Fibroblast of skin of right quadriceps (primary cell): ENCODE measurements around the gene PRAMEF18.
"Not testable (repeated sequence)": the region's sequence is repeated elsewhere in the genome, so short reads cannot be mapped to it uniquely, and the experiment has no call there.

Source experiments
- DNase-seq: peaks from one replicate; pipeline ENCODE4 v3.0.0-alpha.2; 2013

Gene PRAMEF18

GRCh38 chr1:13225675-13226204 lies at the start of gene PRAMEF18:
Gene PRAMEF18 (minus strand): TSS chr1:13226154. CDS start chr1:13226106, 48 bp downstream.
- DNase-seq: not testable (repeated sequence)

- DNase-seq: not testable (repeated sequence)
These were observed 39.2 kb upstream of the PRAMEF18 start for GRCh38 chr1:13265124-13265523.

GRCh38 chr1:13253898-13254297 lies 27.9 kb upstream of the PRAMEF18 start, which contains the start of gene PRAMEF5:
Gene PRAMEF5 (plus strand): TSS chr1:13254198. CDS start chr1:13259269, 5,071 bp downstream.
- not testable (repeated sequence) for DNase-seq

- DNase-seq: not testable (repeated sequence)
These were observed 21.2 kb upstream of the PRAMEF18 start for GRCh38 chr1:13247122-13247521.

- not testable (repeated sequence) for DNase-seq
These were observed 20.6 kb upstream of the PRAMEF18 start for GRCh38 chr1:13246554-13246871.

- DNase-seq: not testable (repeated sequence)
These were observed 20.0 kb upstream of the PRAMEF18 start for GRCh38 chr1:13245841-13246553.

- DNase-seq: not testable (repeated sequence)
These were observed 17.7 kb upstream of the PRAMEF18 start for GRCh38 chr1:13243536-13244263.

GRCh38 chr1:13239633-13240032 lies 13.7 kb upstream of the PRAMEF18 start:
- DNase-seq: not testable (repeated sequence)

GRCh38 chr1:13237572-13237971 lies 11.6 kb upstream of the PRAMEF18 start:
- not testable (repeated sequence) for DNase-seq

- not testable (repeated sequence) for DNase-seq
These were observed 8.1 kb upstream of the PRAMEF18 start for GRCh38 chr1:13234057-13234456.

- DNase-seq: not testable (repeated sequence)
These were observed 6.1 kb upstream of the PRAMEF18 start for GRCh38 chr1:13232056-13232455.

- DNase-seq: not testable (repeated sequence)
These were observed 5.3 kb upstream of the PRAMEF18 start for GRCh38 chr1:13231061-13231750.

GRCh38 chr1:13230601-13231000 lies 4.6 kb upstream of the PRAMEF18 start:
- not testable (repeated sequence) for DNase-seq

GRCh38 chr1:13230096-13230495 lies 4.1 kb upstream of the PRAMEF18 start:
- DNase-seq: not testable (repeated sequence)

GRCh38 chr1:13228343-13228781 lies 2.4 kb upstream of the PRAMEF18 start:
- DNase-seq: no peak

GRCh38 chr1:13227271-13228055 lies 1.5 kb upstream of the PRAMEF18 start:
- DNase-seq: not testable (repeated sequence)

GRCh38 chr1:13224480-13225060 lies 1.4 kb downstream of the PRAMEF18 start:
- no peak for DNase-seq

GRCh38 chr1:13222788-13223187 lies 3.2 kb downstream of the PRAMEF18 start:
- DNase-seq: not testable (repeated sequence)

GRCh38 chr1:13219203-13219602 lies 6.8 kb downstream of the PRAMEF18 start:
- DNase-seq: not testable (repeated sequence)

GRCh38 chr1:13216619-13217018 lies 9.3 kb downstream of the PRAMEF18 start:
- not testable (repeated sequence) for DNase-seq

GRCh38 chr1:13208712-13209111 lies 17.2 kb downstream of the PRAMEF18 start:
- not testable (repeated sequence) for DNase-seq

- not testable (repeated sequence) for DNase-seq
These were observed 24.6 kb downstream of the PRAMEF18 start, which contains the start of gene PRAMEF13 for GRCh38 chr1:13201309-13201708. Gene PRAMEF13 (minus strand): TSS chr1:13201409. CDS start chr1:13199589, 1,820 bp downstream.
